SU-DHL-6 (cell line): ENCODE results near the gene GPR107.

ENCODE experiments used
- CTCF ChIP-seq: fragments of 200-600 bp; sonication (generic); IDR thresholded peaks from one replicate; pipeline ENCODE4 v1.5.1; 2017; ENCODE audit warnings: antibody characterized with exemption, mild to moderate bottlenecking, low read length, moderate library complexity; ENCODE audit not compliant: insufficient read depth, poor library complexity, severe bottlenecking
- EZH2phosphoT487 ChIP-seq: fragments of 200-600 bp; sonication (generic), shearing (Covaris generic); conservative IDR thresholded peaks from 2 replicates; pipeline ENCODE4 v1.6.1; 2018; ENCODE audit warnings: mild to moderate bottlenecking, antibody characterized with exemption, low read length, moderate library complexity, mixed read lengths

- TF ChIP-seq CTCF (no peak), EZH2phosphoT487 (no peak)
These were observed 42.2 kb downstream of the GPR107 start for GRCh38 chr9:130095872-130096271.
